Fibroblast of pulmonary artery (primary cell): Measurements from ENCODE around the gene CASTOR1.

Experiments
- DNase-seq: peaks from one replicate; pipeline ENCODE4 v3.0.0-alpha.2; 2010; ENCODE audit warnings: low read depth
- H3K4me3 ChIP-seq: replicated peaks from 2 replicates; pipeline ENCODE4 v1.5.1; 2011; ENCODE audit warnings: low read depth, mild to moderate bottlenecking, control low read depth, low read length, moderate library complexity
- TF ChIP-seq, protein P1 (sequence below): IDR thresholded peaks from 2 replicates; pipeline ENCODE4 v1.5.1; 2011; ENCODE audit warnings: mild to moderate bottlenecking, control low read depth, low read length, inconsistent platforms; ENCODE audit errors: missing control alignments

CASTOR1 gene

DNA sequence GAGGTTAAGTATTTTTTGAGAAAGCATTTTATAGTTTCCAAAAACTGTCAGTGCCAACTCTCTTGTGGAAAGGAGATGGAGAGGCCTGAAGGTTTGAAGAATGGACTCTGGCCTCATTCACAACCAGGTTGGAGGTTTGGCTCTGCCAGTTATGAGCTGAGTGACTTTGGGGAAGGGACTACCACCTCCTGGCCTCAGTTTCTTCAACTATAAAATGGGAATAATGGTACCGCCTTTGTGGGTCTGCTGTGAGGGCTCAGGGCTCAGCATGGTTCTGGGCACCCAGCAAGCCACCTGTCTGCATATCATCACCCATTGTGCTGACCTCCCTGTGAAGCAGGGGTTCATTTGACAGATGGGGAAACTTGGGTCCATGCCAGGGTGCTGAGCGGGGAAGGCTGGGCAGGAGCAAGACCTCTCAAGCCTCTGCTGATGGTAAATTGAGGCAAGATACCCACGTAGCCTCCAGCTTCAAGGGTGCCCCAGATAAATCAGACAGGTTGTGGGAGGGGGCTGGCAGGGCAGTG is 39.2 kb downstream of the CASTOR1 start:
- DNase-seq = no peak
- TF ChIP-seq, protein P1, sequence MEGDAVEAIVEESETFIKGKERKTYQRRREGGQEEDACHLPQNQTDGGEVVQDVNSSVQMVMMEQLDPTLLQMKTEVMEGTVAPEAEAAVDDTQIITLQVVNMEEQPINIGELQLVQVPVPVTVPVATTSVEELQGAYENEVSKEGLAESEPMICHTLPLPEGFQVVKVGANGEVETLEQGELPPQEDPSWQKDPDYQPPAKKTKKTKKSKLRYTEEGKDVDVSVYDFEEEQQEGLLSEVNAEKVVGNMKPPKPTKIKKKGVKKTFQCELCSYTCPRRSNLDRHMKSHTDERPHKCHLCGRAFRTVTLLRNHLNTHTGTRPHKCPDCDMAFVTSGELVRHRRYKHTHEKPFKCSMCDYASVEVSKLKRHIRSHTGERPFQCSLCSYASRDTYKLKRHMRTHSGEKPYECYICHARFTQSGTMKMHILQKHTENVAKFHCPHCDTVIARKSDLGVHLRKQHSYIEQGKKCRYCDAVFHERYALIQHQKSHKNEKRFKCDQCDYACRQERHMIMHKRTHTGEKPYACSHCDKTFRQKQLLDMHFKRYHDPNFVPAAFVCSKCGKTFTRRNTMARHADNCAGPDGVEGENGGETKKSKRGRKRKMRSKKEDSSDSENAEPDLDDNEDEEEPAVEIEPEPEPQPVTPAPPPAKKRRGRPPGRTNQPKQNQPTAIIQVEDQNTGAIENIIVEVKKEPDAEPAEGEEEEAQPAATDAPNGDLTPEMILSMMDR = no peak
- no peak overlapping the region for H3K4me3 ChIP-seq

DNA sequence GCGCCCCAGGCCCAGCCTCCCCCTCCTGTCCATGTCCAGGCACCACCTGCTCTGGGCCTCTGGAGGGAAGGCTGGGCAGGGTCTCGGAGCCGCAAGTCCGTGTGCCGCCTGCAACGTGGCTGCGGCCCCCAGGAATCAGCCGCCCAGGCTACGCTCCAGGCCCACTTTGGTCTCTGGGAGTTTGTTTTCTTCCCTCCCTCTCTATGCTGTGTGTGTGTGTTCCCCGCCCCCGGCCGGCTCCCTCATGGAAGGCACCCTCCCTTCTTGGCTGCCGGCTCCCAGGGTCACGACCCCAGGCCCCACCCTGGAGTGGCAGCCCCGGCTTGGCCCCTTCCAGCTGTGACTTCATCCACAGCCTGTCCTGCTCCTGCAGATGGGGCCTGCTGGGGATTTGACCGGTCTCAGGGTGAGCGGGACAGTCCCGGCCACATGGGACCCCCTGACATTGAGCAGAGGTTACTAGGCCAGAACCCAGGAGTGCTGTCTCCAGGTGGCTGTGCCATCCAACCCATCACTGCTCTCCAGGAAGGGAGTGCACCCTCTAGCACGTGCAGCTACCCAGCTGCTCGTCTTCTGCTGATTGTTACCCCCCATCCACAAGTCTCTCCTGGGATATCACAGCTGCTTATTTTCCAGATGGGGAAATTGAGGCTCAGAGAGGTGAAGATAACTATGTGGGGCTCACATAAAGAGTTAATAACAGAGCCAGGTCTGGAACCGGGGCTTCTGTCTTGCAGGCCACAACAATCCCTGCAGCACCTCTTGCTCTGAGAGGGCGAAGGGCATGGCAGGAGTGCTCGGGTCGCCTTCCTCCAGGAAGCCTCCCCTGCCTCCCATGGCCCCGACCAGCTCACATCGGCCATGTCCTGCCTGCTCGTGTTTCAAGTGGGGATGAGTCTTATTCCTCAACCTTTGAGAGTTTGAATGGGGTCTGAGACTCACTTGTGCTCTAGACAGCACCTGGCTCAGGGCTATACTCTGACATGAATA is 40.0 kb downstream of the CASTOR1 start:
- no peak for DNase-seq

DNA sequence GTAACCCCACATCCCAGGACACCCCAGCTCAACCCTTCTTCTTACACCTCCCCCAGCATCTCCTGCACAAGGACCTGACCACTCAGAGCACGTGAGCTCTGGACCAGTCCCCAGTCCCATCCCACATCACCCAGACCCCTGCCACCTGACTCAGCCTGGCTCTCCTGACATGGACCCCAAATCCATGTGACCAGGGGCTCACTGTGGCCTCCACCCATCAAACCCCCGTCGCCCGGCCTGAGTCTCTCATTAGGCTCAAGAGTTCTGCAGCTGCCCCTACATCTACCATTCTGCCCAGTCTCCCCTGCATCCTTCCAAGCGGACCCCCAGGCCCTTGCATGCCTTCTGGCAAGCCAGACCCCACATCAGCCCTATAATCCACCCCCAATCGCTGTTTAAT is 40.8 kb downstream of the CASTOR1 start:
- TF ChIP-seq, protein P1 = no peak
- no peak overlapping the region for H3K4me3 ChIP-seq
- no peak for DNase-seq

More for the DNA sequence above, 40.0 kb downstream of the CASTOR1 start:
- no peak overlapping the region for H3K4me3 ChIP-seq
- TF ChIP-seq, protein P1 = no peak

DNA sequence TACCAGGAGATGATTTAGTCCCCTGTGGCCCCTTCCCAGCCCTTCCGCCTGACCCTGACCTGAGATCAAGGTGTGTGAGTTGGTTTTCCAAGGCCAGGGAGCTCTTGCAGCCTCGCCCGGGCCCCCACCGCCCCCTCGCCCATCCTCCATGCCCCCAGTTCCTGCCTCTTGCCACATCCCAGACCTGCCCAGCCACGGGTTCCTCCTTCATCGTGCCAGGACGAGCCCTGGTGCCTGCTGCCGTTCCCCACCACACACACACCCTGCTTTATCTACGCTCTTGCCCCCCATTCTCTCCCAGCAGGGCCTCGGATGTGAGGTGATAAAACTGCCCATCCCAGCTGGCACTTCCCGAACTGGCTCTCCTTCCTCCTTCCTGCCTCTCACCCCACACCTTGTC is 41.3 kb downstream of the CASTOR1 start:
- TF ChIP-seq, protein P1 = no peak
- no peak for DNase-seq
- H3K4me3 ChIP-seq = no peak overlapping the region

DNA sequence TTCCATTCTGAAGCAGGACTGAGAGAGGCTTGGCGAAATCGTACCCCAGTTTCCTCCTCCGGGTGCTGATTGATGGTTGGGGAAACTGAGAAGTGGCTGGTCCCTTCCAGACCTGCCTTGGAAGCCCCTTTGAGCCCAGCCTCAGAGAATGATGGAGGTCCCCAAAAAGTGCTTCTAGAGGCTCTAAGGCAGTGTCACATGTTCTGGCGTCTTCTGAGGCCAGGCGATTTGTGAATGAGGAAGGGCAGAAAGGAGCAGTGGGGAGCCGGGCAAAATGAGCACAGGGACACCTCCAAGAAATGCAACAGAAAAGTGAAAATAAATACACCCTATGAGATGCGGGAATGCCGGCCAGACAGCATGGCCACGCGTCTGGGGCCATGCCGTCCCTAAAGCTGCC is 41.7 kb downstream of the CASTOR1 start:
- TF ChIP-seq, protein P1 = no peak
- no peak overlapping the region for H3K4me3 ChIP-seq
- no peak for DNase-seq

DNA sequence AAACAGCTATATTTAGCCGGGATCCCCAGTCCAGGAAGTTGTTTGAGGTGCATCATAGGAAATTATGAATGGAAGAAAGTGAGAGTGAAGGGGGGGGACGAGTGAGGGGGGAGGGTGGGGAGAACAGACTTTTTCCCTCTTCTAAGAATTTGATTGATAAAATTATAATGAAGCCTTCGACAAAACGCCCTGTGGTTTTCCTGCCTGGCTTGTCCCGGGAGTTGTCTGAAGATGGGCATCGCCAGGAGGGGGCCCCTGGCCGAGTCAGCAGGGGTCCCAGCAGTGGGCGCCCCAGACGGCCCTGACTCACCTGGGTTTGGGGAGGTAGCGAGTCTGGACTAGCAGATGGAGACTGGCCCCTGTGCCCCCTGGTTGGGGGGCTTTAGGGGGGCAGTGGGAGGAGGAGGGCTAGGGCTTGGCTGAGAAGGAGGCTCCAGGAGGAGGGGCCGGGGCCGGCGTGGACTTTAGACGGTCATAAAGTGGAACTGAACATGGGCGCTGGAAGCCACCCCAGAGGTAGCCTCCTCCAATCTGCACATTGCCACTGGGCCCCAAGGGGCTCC is 42.4 kb downstream of the CASTOR1 start:
- peak overlapping the region; percentile 59 for H3K4me3 ChIP-seq
- TF ChIP-seq, protein P1 = no peak
- DNase-seq = no peak
